Glutamatergic neuron (in vitro differentiated cells): Measurements from ENCODE around the gene ZBTB40. TPM values are rescaled to one million over a fixed set of nuclear protein-coding genes. Genes with fewer than 3 reads are reported as not detected.

ENCODE experiments used
- DNase-seq: peaks from one replicate; pipeline ENCODE4 v3.0.0; 2022
- H3K27ac Mint-ChIP-seq: one replicate; pipeline ENCODE4 v1.8.0; 2020; ENCODE audit warnings: mild to moderate bottlenecking, mixed read lengths, inconsistent platforms; ENCODE audit not compliant: unreplicated experiment
- H3K27me3 Mint-ChIP-seq: one replicate; pipeline ENCODE4 v1.8.0; 2020; ENCODE audit warnings: mild to moderate bottlenecking, moderate library complexity, mixed read lengths, inconsistent platforms; ENCODE audit not compliant: unreplicated experiment
- H3K36me3 Mint-ChIP-seq: one replicate; pipeline ENCODE4 v1.8.0; 2020; ENCODE audit warnings: mild to moderate bottlenecking, mixed read lengths, inconsistent platforms; ENCODE audit not compliant: unreplicated experiment
- H3K4me1 Mint-ChIP-seq: one replicate; pipeline ENCODE4 v1.8.0; 2020; ENCODE audit warnings: mild to moderate bottlenecking, low read depth, mixed read lengths, inconsistent platforms; ENCODE audit not compliant: unreplicated experiment
- H3K4me3 Mint-ChIP-seq: one replicate; pipeline ENCODE4 v1.8.0; 2020; ENCODE audit warnings: mild to moderate bottlenecking, mixed read lengths, inconsistent platforms; ENCODE audit not compliant: unreplicated experiment
- H3K9me3 Mint-ChIP-seq: one replicate; pipeline ENCODE4 v1.8.0; 2020; ENCODE audit warnings: mild to moderate bottlenecking, moderate library complexity, mixed read lengths, inconsistent platforms; ENCODE audit not compliant: unreplicated experiment
- CTCF ChIP-seq: fragments of 200-600 bp; sonication (generic); IDR thresholded peaks from one replicate; pipeline ENCODE4 v1.5.0; 2021; ENCODE audit not compliant: partially characterized antibody, unreplicated experiment
- total RNA-seq: library from RNA; stranded (reverse); fragmentation: NEBNext Ultra II Directional; extraction: Animal tissue kit (Norgen Biotek cat#: 25700); gene quantifications from one replicate; pipeline ENCODE4 v1.2.1, GENCODE V29; 2021; ENCODE audit not compliant: unreplicated experiment

ZBTB40 gene
- total RNA-seq, 1 donor from 2014 or later, result 25.7 TPM

- TF ChIP-seq CTCF, result no peak
- DNase-seq, result no peak
- H3K27ac Mint-ChIP-seq, result no peak overlapping the region
- H3K36me3 Mint-ChIP-seq, result no peaks in the 10 kb centered on the region
- no peaks in the 10 kb centered on the region for H3K9me3 Mint-ChIP-seq
- peak overlapping the region; percentile 57 for H3K4me3 Mint-ChIP-seq
- H3K27me3 Mint-ChIP-seq, result no peaks in the 10 kb centered on the region
- no peaks in the 10 kb centered on the region for H3K4me1 Mint-ChIP-seq
These were observed 23.0 kb upstream of the ZBTB40 start for GRCh38 chr1:22428672-22429071.

GRCh38 chr1:22431965-22432364 lies 19.7 kb upstream of the ZBTB40 start:
- Mint-ChIP-seq H3K4me3 (no peak overlapping the region), H3K27me3 (no peaks in the 10 kb centered on the region), H3K27ac (no peak overlapping the region), H3K9me3 (no peaks in the 10 kb centered on the region), H3K36me3 (no peaks in the 10 kb centered on the region), H3K4me1 (no peaks in the 10 kb centered on the region)
- no peak for DNase-seq
- no peak for TF ChIP-seq CTCF

- H3K4me3 Mint-ChIP-seq, result no peak overlapping the region
These were observed 16.9 kb upstream of the ZBTB40 start for GRCh38 chr1:22434717-22435116.

GRCh38 chr1:22436948-22437347 lies 14.7 kb upstream of the ZBTB40 start:
- Mint-ChIP-seq H3K4me3 (no peak overlapping the region), H3K9me3 (no peaks in the 10 kb centered on the region), H3K4me1 (no peaks in the 10 kb centered on the region), H3K36me3 (peaks cover 11% of the 10 kb centered on the region), H3K27ac (no peak overlapping the region), H3K27me3 (no peaks in the 10 kb centered on the region)
- DNase-seq, result no peak
- no peak for TF ChIP-seq CTCF

More at GRCh38 chr1:22434717-22435116, 16.9 kb upstream of the ZBTB40 start:
- Mint-ChIP-seq H3K4me1 (no peaks in the 10 kb centered on the region), H3K36me3 (peaks cover 6% of the 10 kb centered on the region), H3K27ac (no peak overlapping the region), H3K9me3 (no peaks in the 10 kb centered on the region), H3K27me3 (no peaks in the 10 kb centered on the region)
- DNase-seq, result no peak
- no peak for TF ChIP-seq CTCF

GRCh38 chr1:22437573-22437972 lies 14.1 kb upstream of the ZBTB40 start:
- H3K36me3 Mint-ChIP-seq, result peaks cover 11% of the 10 kb centered on the region
- no peak for DNase-seq
- TF ChIP-seq CTCF, result no peak
- no peaks in the 10 kb centered on the region for H3K27me3 Mint-ChIP-seq
- H3K4me3 Mint-ChIP-seq, result no peak overlapping the region
- H3K27ac Mint-ChIP-seq, result no peak overlapping the region
- H3K4me1 Mint-ChIP-seq, result no peaks in the 10 kb centered on the region
- no peaks in the 10 kb centered on the region for H3K9me3 Mint-ChIP-seq
